Loucy (cell line): ENCODE data around the gene MACC1.

Experiments used
- CTCF ChIP-seq: fragments of 200-600 bp; sonication (generic); conservative IDR thresholded peaks from 2 replicates; pipeline ENCODE4 v1.5.1; 2014; ENCODE audit warnings: mild to moderate bottlenecking, antibody characterized with exemption, low read length
- EZH2phosphoT487 ChIP-seq: fragments of 200-600 bp; IDR thresholded peaks from 2 replicates; pipeline ENCODE4 v1.6.1; 2018; ENCODE audit warnings: antibody characterized with exemption, mild to moderate bottlenecking, moderate library complexity, borderline replicate concordance

GRCh38 chr7:20217193-20217948 lies at the start of gene MACC1:
- TF ChIP-seq CTCF (peak; percentile 53), EZH2phosphoT487 (no peak)
